GM19372 (cell line): ENCODE data around the gene HLA-DQA2.
"Not testable (repeated sequence)": the region's sequence is repeated elsewhere in the genome, so short reads cannot be mapped to it uniquely, and the experiment has no call there.

Experiments used
- ATAC-seq: cut with Tn5 transposase; IDR thresholded peaks from one replicate; pipeline ENCODE4 v1.9.1; 2021; ENCODE audit warnings: mild to moderate bottlenecking, low read depth, moderate library complexity; ENCODE audit not compliant: unreplicated experiment

Gene HLA-DQA2

GRCh38 chr6:32775071-32775470, 33.9 kb downstream of the HLA-DQA2 start:
- no peak for ATAC-seq

- no peak for ATAC-seq
Observed at GRCh38 chr6:32779036-32779435, 37.8 kb downstream of the HLA-DQA2 start.

- ATAC-seq: not testable (repeated sequence)
Observed at GRCh38 chr6:32782923-32783322, 41.7 kb downstream of the HLA-DQA2 start.

GRCh38 chr6:32785781-32786533, 44.8 kb downstream of the HLA-DQA2 start:
- no peak for ATAC-seq

GRCh38 chr6:32790306-32790705, 49.1 kb downstream of the HLA-DQA2 start:
- ATAC-seq: no peak

GRCh38 chr6:32792901-32793435, 51.8 kb downstream of the HLA-DQA2 start:
- ATAC-seq: no peak

GRCh38 chr6:32794510-32794909, 53.3 kb downstream of the HLA-DQA2 start:
- no peak for ATAC-seq
